HG03097 (cell line): ENCODE data around the gene RARS1.
"Not testable (repeated sequence)": the region's sequence is repeated elsewhere in the genome, so short reads cannot be mapped to it uniquely, and the experiment has no call there.

Experiments used
- ATAC-seq: cut with Tn5 transposase; IDR thresholded peaks from one replicate; pipeline ENCODE4 v1.9.1; 2021; ENCODE audit not compliant: unreplicated experiment, low FRiP score

The RARS1 gene

DNA sequence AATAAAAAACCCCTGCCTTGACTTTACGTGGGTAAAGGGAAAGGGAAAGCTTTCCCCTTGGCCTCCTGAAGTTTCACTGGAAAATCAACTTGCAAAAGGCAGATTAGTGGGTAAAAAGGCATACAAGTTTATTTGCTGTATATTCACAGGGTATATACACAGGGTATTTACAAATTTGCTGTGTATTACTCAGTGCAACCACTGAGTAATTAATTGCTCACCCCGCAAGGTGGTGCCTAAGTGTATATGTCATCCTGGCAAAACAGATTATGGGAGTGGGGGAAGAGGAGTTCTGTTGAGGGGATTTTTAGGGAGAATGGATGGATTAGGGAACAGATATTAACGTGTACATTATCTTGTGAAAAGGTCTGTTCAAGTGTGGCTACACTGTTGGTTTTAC is 7.1 kb upstream of the RARS1 start:
- no peak for ATAC-seq

DNA sequence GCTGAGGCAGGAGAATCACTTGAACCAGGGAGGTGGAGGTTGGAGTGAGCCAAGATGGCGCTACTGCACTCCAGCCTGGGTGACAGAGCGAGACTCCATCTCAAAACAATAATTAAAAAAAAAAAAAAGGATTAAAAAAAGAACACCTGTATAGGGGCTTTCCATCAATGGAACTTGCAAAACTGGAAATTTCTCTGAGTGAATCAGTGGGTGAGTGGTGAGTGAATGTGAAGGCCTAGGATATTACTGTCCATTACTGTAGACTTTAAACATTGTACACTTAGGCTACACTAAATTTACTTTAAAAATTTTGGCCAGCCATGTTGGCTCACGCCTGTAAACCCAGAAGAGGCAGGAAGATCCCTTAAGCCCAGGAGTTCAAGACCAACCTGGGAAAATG is 5.7 kb upstream of the RARS1 start:
- no peak for ATAC-seq

- peak; percentile 94 for ATAC-seq
Measured at GRCh38 chr5:168481330-168481788, 4.9 kb upstream of the RARS1 start.

DNA sequence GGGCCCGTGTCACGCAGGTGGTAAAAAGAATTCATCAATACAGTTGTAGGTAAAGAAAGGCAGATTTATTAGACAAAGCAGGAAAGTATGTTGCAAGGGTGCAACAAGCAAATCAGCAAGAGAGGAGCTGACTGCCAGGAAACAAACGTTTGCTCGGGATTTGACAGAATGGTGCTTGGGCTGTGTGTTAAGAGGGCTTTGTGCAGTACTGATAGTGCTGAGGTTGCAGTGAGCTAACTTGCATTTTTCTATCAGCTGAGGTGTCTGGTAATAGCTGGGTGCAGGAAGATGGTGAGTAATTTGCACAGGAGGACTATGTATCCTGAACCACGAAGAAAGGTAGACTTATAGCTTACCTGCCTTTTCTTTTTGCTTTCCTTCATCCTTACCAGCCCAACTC is 3.9 kb upstream of the RARS1 start:
- ATAC-seq, result no peak

- ATAC-seq, result no peak
Measured at GRCh38 chr5:168489059-168489458, 2.8 kb downstream of the RARS1 start.

DNA sequence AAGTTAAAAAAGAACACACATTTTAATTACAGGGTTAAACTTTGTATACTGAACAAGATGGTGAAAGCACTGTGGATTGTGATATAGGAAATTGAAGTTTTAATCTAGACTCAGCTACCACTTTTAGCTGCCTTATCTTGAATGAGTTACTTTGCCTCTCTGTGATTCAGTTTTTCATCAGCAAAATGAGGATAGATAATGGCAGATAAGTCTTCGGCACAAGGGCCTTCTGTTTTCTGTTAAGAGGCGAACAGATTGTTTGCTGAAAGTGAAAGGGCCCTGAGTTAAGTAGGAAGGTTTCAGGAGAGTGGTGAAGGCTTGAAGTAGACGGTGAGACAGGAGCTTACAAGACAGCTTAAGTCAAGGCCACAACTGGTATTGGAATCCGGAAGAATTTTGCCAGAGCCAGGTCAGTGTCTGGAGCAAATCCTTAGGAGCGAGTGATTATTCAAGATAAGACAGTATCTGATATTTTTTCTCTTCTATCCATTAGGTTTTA is 7.8 kb downstream of the RARS1 start:
- ATAC-seq, result no peak

DNA sequence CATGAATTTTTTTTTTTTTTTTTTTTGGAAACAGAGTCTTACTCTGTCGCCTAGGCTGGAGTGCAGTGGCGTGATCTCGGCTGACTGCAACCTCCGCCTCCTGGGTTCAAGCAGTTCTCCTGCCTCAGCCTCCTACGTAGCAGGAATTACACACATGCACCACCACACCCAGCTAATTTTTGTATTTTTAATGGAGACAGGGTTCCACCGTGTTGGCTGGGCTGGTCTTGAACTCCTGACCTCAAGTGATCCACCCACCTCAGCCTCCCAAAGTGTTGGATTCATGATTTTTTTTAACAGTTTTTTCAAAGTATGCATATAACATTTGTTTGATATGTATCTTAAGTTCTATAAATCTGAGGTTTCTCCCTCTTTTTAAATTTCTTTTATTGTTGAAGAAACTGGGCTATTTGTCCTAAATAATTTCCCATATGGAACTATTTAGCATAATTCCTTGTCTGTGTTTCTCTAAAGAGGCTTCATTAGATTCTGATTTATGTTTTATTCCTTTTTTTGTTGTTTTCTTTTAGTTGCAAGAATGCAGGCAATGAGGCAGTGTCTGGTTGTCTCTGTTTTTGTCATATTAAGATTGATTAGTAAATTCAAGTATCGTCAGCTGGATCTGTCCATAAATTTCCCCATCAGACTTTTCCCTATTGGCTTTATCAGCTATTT is 16.4 kb downstream of the RARS1 start:
- no peak for ATAC-seq

DNA sequence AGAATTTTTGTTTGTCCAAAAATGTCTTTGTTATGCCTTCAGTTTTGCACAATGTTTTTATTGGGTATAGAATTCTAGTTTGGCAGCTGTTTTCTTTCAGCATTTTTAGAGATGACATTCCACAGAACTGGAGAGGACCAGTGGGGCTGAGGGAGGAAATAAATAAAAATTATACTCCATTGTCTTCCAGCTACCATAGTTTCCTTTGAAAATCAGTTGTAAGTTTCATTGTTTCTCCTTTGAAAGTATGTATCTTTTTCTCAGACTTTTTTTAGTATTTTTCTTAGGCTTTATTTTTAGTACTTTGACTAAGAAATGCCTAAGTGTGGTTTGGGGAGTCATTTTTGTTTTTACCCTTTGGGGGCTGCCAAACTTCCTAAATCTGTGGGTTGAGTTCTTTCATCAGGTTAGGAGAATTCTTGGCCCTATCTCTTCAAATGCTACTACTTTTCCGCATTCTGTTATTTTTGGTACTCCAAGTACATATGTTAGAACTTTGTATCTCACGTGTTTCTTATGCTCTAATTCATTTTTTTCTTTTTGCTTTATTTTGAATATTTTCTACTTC is 27.7 kb downstream of the RARS1 start:
- ATAC-seq, result no peak

GRCh38 chr5:168525856-168526255 is 39.6 kb downstream of the RARS1 start:
- no peak for ATAC-seq

- no peak for ATAC-seq
Measured at GRCh38 chr5:168527756-168528295, 41.6 kb downstream of the RARS1 start.

- ATAC-seq, result no peak
Measured at GRCh38 chr5:168528521-168529373, 42.5 kb downstream of the RARS1 start, which contains the start of gene FBLL1. Gene FBLL1, plus strand, starts transcription at chr5:168529305. Its CDS starts 200 bp downstream, at chr5:168529505.

GRCh38 chr5:168529374-168530234 is 43.3 kb downstream of the RARS1 start:
- no peak for ATAC-seq

DNA sequence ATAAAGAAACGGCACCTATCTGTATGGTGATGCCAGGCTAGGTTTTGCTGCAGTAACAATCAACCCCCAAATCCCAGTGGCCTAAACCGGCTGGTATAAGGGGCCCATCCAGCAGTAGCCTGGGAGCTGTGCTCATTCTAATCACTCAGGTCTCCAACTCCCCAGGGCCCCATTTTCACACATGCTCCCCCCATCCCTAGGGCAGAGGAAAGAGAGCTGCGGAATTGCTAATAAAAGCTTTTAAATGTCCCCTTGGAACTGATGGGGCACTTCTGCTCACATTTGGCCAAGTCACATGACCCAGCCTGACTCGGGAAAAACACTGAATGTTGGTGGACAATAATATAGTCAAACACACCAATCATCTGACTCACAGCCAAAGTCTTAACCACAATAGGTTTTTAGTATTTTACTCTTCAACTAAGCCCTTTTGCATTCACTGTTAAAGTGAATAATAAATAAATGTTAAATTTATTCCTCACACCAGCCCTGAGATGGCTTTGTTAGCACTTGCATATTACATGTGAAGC is 44.4 kb downstream of the RARS1 start:
- no peak for ATAC-seq

DNA sequence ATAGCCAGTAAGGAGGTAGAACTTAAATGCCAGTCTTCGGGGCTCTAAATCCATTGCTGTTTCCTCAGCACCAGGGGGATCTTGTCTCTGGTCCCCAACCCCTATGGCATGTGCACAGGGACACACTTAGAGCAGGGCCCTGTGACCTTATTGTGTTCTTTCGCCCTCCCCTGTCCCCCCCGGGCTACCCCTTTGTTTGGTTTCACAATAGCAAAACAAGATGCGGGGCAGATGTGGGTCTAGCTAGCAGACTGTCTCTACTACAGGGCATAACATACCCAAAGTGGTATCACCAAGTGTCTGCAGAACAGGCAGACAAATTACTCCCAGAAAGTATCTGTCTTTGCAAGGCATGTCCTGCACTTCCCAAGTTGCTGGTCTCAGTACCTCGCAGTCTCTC is 44.9 kb downstream of the RARS1 start:
- ATAC-seq, result no peak

GRCh38 chr5:168531987-168532864 is 46.0 kb downstream of the RARS1 start:
- no peak for ATAC-seq

- ATAC-seq, result not testable (repeated sequence)
Measured at GRCh38 chr5:168534351-168534750, 48.1 kb downstream of the RARS1 start.

- no peak for ATAC-seq
Measured at GRCh38 chr5:168537176-168537575, 50.9 kb downstream of the RARS1 start.

DNA sequence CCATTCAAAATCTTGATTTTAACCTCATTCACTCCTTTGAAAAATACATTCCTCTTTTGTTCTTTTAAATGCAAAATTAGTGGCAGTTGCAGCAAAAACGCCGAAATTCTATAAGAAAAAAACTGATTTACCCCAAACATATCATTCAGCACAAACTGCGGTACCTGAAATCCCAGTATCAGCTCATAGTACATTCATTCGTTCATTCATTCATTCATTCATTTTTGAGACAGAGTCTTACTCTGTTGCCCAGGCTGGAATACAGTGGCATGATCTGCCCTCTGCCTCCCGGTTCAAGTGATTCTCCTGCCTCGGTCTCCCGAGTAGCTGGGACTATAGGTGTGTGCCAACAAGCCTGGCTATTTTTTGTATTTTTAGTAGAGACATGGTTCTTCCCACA is 63.3 kb downstream of the RARS1 start:
- no peak for ATAC-seq

DNA sequence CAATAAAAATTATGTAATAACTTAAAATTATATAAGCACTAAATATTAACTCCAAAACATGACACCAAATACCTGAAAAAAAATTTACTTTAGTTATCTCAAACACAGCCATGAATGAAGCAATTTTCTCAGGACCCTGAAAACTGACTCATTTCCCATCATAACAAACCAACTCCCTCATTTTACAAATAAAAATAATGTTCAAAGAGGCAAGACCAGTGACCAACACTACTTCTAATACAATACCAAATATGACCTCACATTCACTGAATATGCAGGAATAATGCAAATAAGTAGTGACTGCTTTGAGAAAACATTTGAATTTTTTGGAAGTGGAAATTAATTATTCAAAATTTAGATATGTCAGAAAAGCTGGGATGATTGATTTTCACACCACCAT is 64.4 kb downstream of the RARS1 start:
- no peak for ATAC-seq
